K562 (cell line): ENCODE data around the gene ADGRD1. TPM values are rescaled to one million over a fixed set of nuclear protein-coding genes. Genes with fewer than 3 reads are reported as not detected.

ENCODE experiments used
- ATF1 ChIP-seq, 2 experiments: fragments of 450-650 bp in 1 of 2; IDR thresholded peaks; 2 replicates each; pipeline ENCODE4 v1.6.1; 2016; ENCODE audit warnings: missing compliant biosample characterization in 1 of 2, missing genetic modification characterization in 1 of 2
- FUS ChIP-seq: fragments of 200-400 bp; formaldehyde crosslinking; optimal IDR thresholded peaks from 2 replicates; pipeline ENCODE3; 2017; ENCODE audit warnings: low read depth, low read length
- L3MBTL2 ChIP-seq: fragments of 450-650 bp; IDR thresholded peaks from 2 replicates; pipeline ENCODE4 v1.6.1; 2016; ENCODE audit warnings: mild to moderate bottlenecking, moderate library complexity
- MAFK ChIP-seq: IDR thresholded peaks from 2 replicates; pipeline ENCODE4 v1.6.1; 2011; ENCODE audit warnings: low read length, improper control_type of control experiment
- MED1 ChIP-seq: sonication (generic); formaldehyde crosslinking; IDR thresholded peaks from 2 replicates; pipeline ENCODE4 v1.8.1; 2023; ENCODE audit warnings: missing genetic modification reagents, borderline replicate concordance
- SAP30 ChIP-seq: fragments of 200-600 bp; sonication (generic); IDR thresholded peaks from 2 replicates; pipeline ENCODE4 v1.6.1; 2012; ENCODE audit warnings: borderline replicate concordance, low read depth, mild to moderate bottlenecking, moderate library complexity, low read length, control low read depth, inconsistent platforms; ENCODE audit not compliant: insufficient read depth, poor library complexity, severe bottlenecking
- SMARCA4 ChIP-seq: fragments of 450-650 bp; IDR thresholded peaks from 2 replicates; pipeline ENCODE4 v1.6.1; 2016
- TBL1XR1 ChIP-seq, 2 experiments: IDR thresholded peaks; 2 replicates each; pipeline ENCODE4 v1.6.1; 2012; ENCODE audit warnings: improper control_type of control experiment in 2 of 2, low read length in 2 of 2, mild to moderate bottlenecking in 1 of 2
- polyA plus RNA-seq, 8 experiments: library from polyadenylated mRNA; depleted of rRNA in 4 of 8; stranded (reverse) in 5 of 8; unstranded in 3 of 8; fragments of >200 nt; fragmentation: Nextera tagmentation in 2 of 8; fragmentation: Illumina TruSeq in 1 of 8; extraction: Ambion mirVana in 2 of 8; extraction: Trizol in 1 of 8; gene quantifications; 2 replicates each; pipeline versions ENCODE4 v1.2.1 to v1.2.3, GENCODE V29; 2011 to 2014; ENCODE audit warnings: inconsistent platforms in 1 of 8, missing spikeins in 1 of 8
- total RNA-seq, 7 experiments: library from RNA; depleted of rRNA in 6 of 7; stranded (reverse); fragments of >200 nt in 6 of 7; fragmentation: Illumina TruSeq in 2 of 7; extraction: Trizol in 2 of 7; gene quantifications; 2 replicates each; pipeline versions ENCODE4 v1.2.1 to v1.2.3, GENCODE V29; 2011 to 2021; ENCODE audit warnings: low replicate concordance in 1 of 7
- TF ChIP-seq, protein P1 (sequence below): fragments of 250-450 bp; sonication (Bioruptor Pico); IDR thresholded peaks from 2 replicates; pipeline ENCODE4 v1.9.0; 2021; ENCODE audit warnings: mild to moderate bottlenecking
- TF ChIP-seq, protein P2 (sequence below), 2 experiments: fragments of 450-650 bp; formaldehyde crosslinking in 1 of 2; IDR thresholded peaks; 2 replicates each; pipeline versions ENCODE4 v1.4.0 to v1.6.1; 2014 to 2020; ENCODE audit warnings: mild to moderate bottlenecking in 2 of 2, borderline replicate concordance in 1 of 2, low read depth in 1 of 2
- TF ChIP-seq, protein P3 (sequence below): sonication (generic); formaldehyde crosslinking; IDR thresholded peaks from 2 replicates; pipeline ENCODE4 v1.8.0; 2022; ENCODE audit warnings: mild to moderate bottlenecking, missing genetic modification reagents
- TF ChIP-seq, protein P4 (sequence below): sonication (generic); formaldehyde crosslinking; IDR thresholded peaks from 2 replicates; pipeline ENCODE4 v1.8.0; 2023; ENCODE audit warnings: missing genetic modification reagents, mild to moderate bottlenecking, borderline replicate concordance

Gene ADGRD1
- total and polyA plus RNA-seq, 9 of the 15 experiments (the other 6 are each of a cell fraction or from before 2014, with no cell fraction given) = 1.7 to 11.7 (median 3.3) TPM

DNA sequence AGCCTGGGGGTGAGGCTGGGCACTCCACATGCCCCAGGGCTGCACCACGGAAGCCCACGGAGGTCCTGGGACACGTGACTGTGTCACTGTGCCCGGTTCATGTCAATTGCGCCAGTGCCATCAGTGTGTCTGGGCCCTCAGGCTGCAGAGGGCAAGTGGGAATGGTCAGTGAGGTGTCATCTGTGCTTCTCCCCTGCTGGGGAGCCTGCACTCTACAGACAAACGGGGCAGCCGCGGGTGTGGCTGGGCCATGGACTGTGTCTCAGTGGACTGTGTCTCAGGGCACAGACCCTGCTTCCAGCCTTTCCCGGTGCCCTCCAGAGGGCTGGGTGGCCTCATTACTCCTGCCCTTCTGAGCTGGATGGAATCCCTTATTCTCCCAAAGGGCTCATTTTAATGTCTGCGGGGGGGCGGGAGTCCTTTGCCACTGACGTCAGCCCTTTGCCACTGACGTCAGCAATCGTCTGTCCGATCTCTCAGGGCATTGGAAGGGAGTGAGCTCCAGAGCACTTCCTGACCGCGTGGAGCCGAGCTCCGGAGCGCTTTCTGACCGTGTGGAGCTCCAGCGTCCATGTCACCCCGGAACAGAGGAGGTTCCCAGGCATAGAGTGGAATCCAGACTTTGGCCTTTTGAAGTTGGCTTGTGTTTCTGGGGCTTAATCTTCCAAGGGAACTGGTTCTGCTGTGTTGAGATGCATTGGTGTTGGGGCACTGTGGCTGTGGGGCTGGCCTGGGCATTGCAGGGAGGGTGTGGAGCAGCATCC lies 72.4 kb downstream of the ADGRD1 start (continued):
- TF ChIP-seq, protein P1, sequence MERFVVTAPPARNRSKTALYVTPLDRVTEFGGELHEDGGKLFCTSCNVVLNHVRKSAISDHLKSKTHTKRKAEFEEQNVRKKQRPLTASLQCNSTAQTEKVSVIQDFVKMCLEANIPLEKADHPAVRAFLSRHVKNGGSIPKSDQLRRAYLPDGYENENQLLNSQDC = no peak
- TF ChIP-seq L3MBTL2 = peak; percentile 74
- no peak for TF ChIP-seq TBL1XR1 (IDR thresholded peaks at IDR 0.05; ENCODE audit: low read length in 2 of 2)
- TF ChIP-seq MAFK = no peak
- no peak for TF ChIP-seq SMARCA4
- TF ChIP-seq MED1 = no peak
- TF ChIP-seq SAP30 = no peak
- TF ChIP-seq, protein P2, sequence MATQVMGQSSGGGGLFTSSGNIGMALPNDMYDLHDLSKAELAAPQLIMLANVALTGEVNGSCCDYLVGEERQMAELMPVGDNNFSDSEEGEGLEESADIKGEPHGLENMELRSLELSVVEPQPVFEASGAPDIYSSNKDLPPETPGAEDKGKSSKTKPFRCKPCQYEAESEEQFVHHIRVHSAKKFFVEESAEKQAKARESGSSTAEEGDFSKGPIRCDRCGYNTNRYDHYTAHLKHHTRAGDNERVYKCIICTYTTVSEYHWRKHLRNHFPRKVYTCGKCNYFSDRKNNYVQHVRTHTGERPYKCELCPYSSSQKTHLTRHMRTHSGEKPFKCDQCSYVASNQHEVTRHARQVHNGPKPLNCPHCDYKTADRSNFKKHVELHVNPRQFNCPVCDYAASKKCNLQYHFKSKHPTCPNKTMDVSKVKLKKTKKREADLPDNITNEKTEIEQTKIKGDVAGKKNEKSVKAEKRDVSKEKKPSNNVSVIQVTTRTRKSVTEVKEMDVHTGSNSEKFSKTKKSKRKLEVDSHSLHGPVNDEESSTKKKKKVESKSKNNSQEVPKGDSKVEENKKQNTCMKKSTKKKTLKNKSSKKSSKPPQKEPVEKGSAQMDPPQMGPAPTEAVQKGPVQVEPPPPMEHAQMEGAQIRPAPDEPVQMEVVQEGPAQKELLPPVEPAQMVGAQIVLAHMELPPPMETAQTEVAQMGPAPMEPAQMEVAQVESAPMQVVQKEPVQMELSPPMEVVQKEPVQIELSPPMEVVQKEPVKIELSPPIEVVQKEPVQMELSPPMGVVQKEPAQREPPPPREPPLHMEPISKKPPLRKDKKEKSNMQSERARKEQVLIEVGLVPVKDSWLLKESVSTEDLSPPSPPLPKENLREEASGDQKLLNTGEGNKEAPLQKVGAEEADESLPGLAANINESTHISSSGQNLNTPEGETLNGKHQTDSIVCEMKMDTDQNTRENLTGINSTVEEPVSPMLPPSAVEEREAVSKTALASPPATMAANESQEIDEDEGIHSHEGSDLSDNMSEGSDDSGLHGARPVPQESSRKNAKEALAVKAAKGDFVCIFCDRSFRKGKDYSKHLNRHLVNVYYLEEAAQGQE (IDR thresholded peaks at IDR 0.05; ENCODE audit: borderline replicate concordance) = no peak
- TF ChIP-seq, protein P2 (CRISPR knock-in tag; IDR thresholded peaks at IDR 0.05; ENCODE audit: low read depth) = no peak
- TF ChIP-seq FUS = no peak
- TF ChIP-seq, protein P3, sequence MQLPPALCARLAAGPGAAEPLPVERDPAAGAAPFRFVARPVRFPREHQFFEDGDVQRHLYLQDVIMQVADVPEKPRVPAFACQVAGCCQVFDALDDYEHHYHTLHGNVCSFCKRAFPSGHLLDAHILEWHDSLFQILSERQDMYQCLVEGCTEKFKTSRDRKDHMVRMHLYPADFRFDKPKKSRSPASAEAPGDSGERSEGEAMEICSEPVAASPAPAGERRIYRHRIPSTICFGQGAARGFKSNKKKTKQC = no peak
- TF ChIP-seq, protein P4, sequence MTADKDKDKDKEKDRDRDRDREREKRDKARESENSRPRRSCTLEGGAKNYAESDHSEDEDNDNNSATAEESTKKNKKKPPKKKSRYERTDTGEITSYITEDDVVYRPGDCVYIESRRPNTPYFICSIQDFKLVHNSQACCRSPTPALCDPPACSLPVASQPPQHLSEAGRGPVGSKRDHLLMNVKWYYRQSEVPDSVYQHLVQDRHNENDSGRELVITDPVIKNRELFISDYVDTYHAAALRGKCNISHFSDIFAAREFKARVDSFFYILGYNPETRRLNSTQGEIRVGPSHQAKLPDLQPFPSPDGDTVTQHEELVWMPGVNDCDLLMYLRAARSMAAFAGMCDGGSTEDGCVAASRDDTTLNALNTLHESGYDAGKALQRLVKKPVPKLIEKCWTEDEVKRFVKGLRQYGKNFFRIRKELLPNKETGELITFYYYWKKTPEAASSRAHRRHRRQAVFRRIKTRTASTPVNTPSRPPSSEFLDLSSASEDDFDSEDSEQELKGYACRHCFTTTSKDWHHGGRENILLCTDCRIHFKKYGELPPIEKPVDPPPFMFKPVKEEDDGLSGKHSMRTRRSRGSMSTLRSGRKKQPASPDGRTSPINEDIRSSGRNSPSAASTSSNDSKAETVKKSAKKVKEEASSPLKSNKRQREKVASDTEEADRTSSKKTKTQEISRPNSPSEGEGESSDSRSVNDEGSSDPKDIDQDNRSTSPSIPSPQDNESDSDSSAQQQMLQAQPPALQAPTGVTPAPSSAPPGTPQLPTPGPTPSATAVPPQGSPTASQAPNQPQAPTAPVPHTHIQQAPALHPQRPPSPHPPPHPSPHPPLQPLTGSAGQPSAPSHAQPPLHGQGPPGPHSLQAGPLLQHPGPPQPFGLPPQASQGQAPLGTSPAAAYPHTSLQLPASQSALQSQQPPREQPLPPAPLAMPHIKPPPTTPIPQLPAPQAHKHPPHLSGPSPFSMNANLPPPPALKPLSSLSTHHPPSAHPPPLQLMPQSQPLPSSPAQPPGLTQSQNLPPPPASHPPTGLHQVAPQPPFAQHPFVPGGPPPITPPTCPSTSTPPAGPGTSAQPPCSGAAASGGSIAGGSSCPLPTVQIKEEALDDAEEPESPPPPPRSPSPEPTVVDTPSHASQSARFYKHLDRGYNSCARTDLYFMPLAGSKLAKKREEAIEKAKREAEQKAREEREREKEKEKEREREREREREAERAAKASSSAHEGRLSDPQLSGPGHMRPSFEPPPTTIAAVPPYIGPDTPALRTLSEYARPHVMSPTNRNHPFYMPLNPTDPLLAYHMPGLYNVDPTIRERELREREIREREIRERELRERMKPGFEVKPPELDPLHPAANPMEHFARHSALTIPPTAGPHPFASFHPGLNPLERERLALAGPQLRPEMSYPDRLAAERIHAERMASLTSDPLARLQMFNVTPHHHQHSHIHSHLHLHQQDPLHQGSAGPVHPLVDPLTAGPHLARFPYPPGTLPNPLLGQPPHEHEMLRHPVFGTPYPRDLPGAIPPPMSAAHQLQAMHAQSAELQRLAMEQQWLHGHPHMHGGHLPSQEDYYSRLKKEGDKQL (CRISPR knock-in tag) = no peak
- TF ChIP-seq ATF1 (CRISPR knock-in tag; IDR thresholded peaks at IDR 0.05) = peak; percentile 43; the same call in 1 of the 2 replicates
- peak; percentile 96 for TF ChIP-seq ATF1 (tag; IDR thresholded peaks at IDR 0.05)
